MCF 10A (cell line): ENCODE data around the gene S100A2. TPM values are rescaled to one million over a fixed set of nuclear protein-coding genes. Genes with fewer than 3 reads are reported as not detected.
A peak's percentile ranks its signal among the peaks of the same experiment; 100 is the strongest.

Experiments used
- BruUV-seq: library from RNA; stranded (reverse); fragments of 400-500 nt; replicated peaks from 2 replicates; lab custom pipeline; 2021; lab: Mats Ljungman, UMichigan
- CTCF ChIA-PET: fragments of 300-600 bp; sonication (Branson Sonifier 250); formaldehyde crosslinking; extraction: SDS; loops from one replicate; lab custom pipeline; 2021; ENCODE audit warnings: antibody characterized with exemption, inconsistent platforms; lab: Yijun Ruan, JAX
- POLR2A ChIA-PET: fragments of 300-600, 350-650 bp; sonication (Branson Sonifier 250); formaldehyde crosslinking; extraction: SDS; loops from one replicate; lab custom pipeline; 2020; ENCODE audit warnings: antibody characterized with exemption, inconsistent platforms; lab: Yijun Ruan, JAX
- DNase-seq: peaks from one replicate; pipeline ENCODE4 v3.0.0-alpha.2; 2018; ENCODE audit not compliant: unreplicated experiment
- H3K27ac Mint-ChIP-seq: one replicate; pipeline ENCODE4 v1.8.0; 2022; ENCODE audit warnings: mild to moderate bottlenecking, low read depth, mixed read lengths; ENCODE audit not compliant: unreplicated experiment
- H3K27me3 Mint-ChIP-seq: one replicate; pipeline ENCODE4 v1.8.0; 2022; ENCODE audit warnings: mixed read lengths; ENCODE audit not compliant: insufficient read depth, unreplicated experiment
- H3K36me3 Mint-ChIP-seq: one replicate; pipeline ENCODE4 v1.8.0; 2022; ENCODE audit warnings: mild to moderate bottlenecking, moderate library complexity, mixed read lengths; ENCODE audit not compliant: insufficient read depth, unreplicated experiment
- H3K4me1 Mint-ChIP-seq: one replicate; pipeline ENCODE4 v1.8.0; 2022; ENCODE audit warnings: mixed read lengths; ENCODE audit not compliant: insufficient read depth, unreplicated experiment
- H3K4me3 Mint-ChIP-seq: one replicate; pipeline ENCODE4 v1.8.0; 2022; ENCODE audit warnings: mild to moderate bottlenecking, moderate library complexity, mixed read lengths; ENCODE audit not compliant: unreplicated experiment
- H3K9me3 Mint-ChIP-seq: one replicate; pipeline ENCODE4 v1.8.0; 2022; ENCODE audit warnings: mixed read lengths; ENCODE audit not compliant: unreplicated experiment
- intact Hi-C: fragments of 100-400 bp; cut with micrococcal nuclease; formaldehyde crosslinking; loops from 2 replicates; pipeline ENCODE4 v1.14.1; 2022
- total RNA-seq: library from RNA; stranded (reverse); gene quantifications from 2 replicates; pipeline ENCODE4 v1.2.3, GENCODE V29; 2022
- TF ChIP-seq, protein P1 (sequence below): fragments of 200-600 bp; IDR thresholded peaks from one replicate; pipeline ENCODE4 v1.8.0; 2022; ENCODE audit warnings: antibody characterized with exemption, mild to moderate bottlenecking; ENCODE audit not compliant: unreplicated experiment

Gene S100A2
- total RNA-seq, 1 experiment from 2014 or later: 5,064 TPM

- peak overlapping the region; percentile 94 for H3K27ac Mint-ChIP-seq
- ChIA-PET POLR2A (interaction anchor here (0.9 to 27.9 kb wide), 10 partner anchors 12 to 94 kb away, joined by 3 to 1272 read pairs (median 16); partner anchors contain the start of genes CHTOP, S100A1, S100A13 and S100A14), CTCF (interaction anchor here (1.2 to 11.8 kb wide), 4 partner anchors 25 to 99 kb away, joined by 4 to 214 read pairs (median 6); no protein-coding TSS in a partner anchor)
- peak; percentile 34 for DNase-seq
- TSS peak; percentile 57 for BruUV-seq
- H3K4me1 Mint-ChIP-seq: peaks cover 51% of the 10 kb centered on the region
- TF ChIP-seq, protein P1, sequence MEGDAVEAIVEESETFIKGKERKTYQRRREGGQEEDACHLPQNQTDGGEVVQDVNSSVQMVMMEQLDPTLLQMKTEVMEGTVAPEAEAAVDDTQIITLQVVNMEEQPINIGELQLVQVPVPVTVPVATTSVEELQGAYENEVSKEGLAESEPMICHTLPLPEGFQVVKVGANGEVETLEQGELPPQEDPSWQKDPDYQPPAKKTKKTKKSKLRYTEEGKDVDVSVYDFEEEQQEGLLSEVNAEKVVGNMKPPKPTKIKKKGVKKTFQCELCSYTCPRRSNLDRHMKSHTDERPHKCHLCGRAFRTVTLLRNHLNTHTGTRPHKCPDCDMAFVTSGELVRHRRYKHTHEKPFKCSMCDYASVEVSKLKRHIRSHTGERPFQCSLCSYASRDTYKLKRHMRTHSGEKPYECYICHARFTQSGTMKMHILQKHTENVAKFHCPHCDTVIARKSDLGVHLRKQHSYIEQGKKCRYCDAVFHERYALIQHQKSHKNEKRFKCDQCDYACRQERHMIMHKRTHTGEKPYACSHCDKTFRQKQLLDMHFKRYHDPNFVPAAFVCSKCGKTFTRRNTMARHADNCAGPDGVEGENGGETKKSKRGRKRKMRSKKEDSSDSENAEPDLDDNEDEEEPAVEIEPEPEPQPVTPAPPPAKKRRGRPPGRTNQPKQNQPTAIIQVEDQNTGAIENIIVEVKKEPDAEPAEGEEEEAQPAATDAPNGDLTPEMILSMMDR: no peak
- H3K4me3 Mint-ChIP-seq: peak overlapping the region; percentile 90
- no peaks in the 10 kb centered on the region for H3K27me3 Mint-ChIP-seq
- H3K36me3 Mint-ChIP-seq: peaks cover 57% of the 10 kb centered on the region
- intact Hi-C loops: loop anchor here (1.0 to 2.0 kb wide), 2 partner anchors 37 to 76 kb away; no protein-coding TSS in a partner anchor
- H3K9me3 Mint-ChIP-seq: no peaks in the 10 kb centered on the region
Measured at GRCh38 chr1:153609585-153609907, 43.9 kb upstream of the S100A2 start.

GRCh38 chr1:153608742-153609584, 43.3 kb upstream of the S100A2 start:
- Mint-ChIP-seq H3K4me1 (peaks cover 45% of the 10 kb centered on the region), H3K9me3 (no peaks in the 10 kb centered on the region), H3K27me3 (no peaks in the 10 kb centered on the region), H3K36me3 (peaks cover 62% of the 10 kb centered on the region), H3K4me3 (peak overlapping the region; percentile 90), H3K27ac (peak overlapping the region; percentile 94)
- TF ChIP-seq, protein P1: no peak
- DNase-seq: peak; percentile 99
- POLR2A ChIA-PET: interaction anchor here (0.5 to 27.9 kb wide), 11 partner anchors 12 to 93 kb away, joined by 3 to 1272 read pairs (median 10); partner anchors contain the start of genes CHTOP, S100A1, S100A13 and S100A14
- BruUV-seq: no TSS peak
- CTCF ChIA-PET: interaction anchor here (0.7 to 3.3 kb wide), 6 partner anchors 8 to 99 kb away, joined by 3 to 17 read pairs (median 4); partner anchors contain the start of gene S100A14
- intact Hi-C loops: loop anchor here (1.0 to 2.0 kb wide), 2 partner anchors 36 to 76 kb away; no protein-coding TSS in a partner anchor

DNA sequence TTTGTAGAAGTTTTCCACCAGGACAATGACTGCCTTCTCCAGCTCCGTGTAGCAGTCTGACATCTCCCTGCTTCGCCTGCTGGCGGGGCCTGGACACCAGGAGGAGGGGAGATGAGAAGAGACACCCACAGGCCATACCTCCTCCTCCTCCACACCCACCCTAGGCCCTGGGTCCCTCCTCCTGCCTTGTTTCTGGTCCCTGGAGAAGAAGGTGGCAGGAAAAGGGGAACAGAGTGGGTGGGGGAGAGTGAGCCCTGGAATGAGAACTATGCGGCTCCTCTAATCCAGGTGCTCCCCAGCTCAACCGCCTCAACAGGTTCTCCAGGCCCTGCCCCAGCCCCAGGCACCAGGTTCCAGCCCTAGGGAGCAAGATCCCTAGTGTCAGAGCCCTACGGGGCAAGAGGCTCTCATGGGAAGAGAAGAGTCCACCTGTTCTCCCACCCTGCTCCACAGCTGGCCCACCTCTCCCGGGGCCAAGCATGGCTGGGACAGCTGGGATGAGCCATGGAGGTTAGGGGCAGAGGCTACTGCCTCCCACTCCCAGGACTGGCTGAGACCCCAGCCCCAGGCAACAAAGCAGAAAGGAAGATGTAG, 42.5 kb upstream of the S100A2 start:
- H3K27ac Mint-ChIP-seq: peak overlapping the region; percentile 94
- H3K27me3 Mint-ChIP-seq: no peaks in the 10 kb centered on the region
- ChIA-PET POLR2A (interaction anchor here (1.1 to 27.9 kb wide), 10 partner anchors 11 to 92 kb away, joined by 3 to 1272 read pairs (median 8); partner anchors contain the start of genes CHTOP, ILF2, S100A1 and S100A13), CTCF (interaction anchor here (0.7 to 3.3 kb wide), 9 partner anchors 9 to 100 kb away, joined by 3 to 17 read pairs (median 4); partner anchors contain the start of genes S100A13 and S100A14)
- peaks cover 38% of the 10 kb centered on the region for H3K4me1 Mint-ChIP-seq
- H3K36me3 Mint-ChIP-seq: peaks cover 62% of the 10 kb centered on the region
- peak overlapping the region; percentile 90 for H3K4me3 Mint-ChIP-seq
- TF ChIP-seq, protein P1: no peak
- no peak for DNase-seq
- BruUV-seq: no TSS peak
- intact Hi-C loops: loop anchor here (2.0 kb wide), 1 partner anchor 35 kb away; no protein-coding TSS in a partner anchor
- H3K9me3 Mint-ChIP-seq: no peaks in the 10 kb centered on the region
